Stimulated activated CD8-positive, alpha-beta memory T cell treated with anti-CD3 and anti-CD28 coated beads, Interleukin-2, amount 100 ng/mL, for 48 hours (primary cell): ENCODE results near the gene ODF2.
"Not testable (repeated sequence)": the region's sequence is repeated elsewhere in the genome, so short reads cannot be mapped to it uniquely, and the experiment has no call there.

Experiments
- DNase-seq, 2 donors: peaks; one replicate each; pipeline ENCODE4 v3.0.0-alpha.2; 2020; ENCODE audit warnings: low read depth in 2 of 2

ODF2 gene

DNA sequence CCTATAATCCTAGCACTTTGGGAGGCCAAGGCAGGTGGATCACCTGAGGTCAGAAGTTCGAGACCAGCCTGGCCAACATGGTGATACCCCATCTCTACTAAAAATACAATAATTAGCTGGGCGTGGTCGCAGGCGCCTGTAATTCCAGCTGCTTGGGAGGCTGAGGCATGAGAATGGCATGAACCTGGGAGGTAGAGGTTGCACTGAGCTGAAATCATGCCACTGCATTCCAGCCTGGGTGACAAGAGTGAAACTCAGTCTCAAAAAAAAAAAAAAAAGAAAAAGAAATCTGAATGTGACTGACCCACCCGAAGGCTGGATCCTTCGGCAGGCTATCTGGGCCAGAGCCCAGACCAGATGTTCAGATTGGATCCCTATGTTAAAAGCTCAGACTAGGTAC, 32.5 kb upstream of the ODF2 start:
- not testable (repeated sequence) for DNase-seq

DNA sequence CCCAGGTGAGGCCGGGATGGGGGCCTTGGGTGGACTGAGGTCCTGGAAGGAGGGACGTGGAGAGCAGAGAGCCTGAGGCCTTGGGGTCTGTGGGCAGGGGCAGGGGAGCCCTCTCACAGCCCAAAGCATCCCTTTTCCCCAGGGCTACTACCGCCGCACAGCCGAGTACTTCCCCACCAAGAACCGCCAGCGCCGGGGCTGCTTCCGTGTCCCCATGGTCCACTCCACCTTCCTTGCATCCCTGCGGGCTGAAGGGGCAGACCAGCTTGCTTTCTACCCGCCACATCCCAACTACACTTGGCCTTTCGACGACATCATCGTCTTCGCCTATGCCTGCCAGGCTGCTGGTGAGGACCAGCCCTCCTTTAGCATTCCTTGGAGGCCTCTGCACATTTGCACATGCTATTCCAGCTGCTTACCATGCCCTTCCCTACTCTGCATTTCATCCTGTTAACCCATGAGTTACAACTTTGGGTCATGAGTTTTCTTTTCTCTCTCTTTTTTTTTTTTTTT, 31.5 kb upstream of the ODF2 start:
- no peak for DNase-seq

DNA sequence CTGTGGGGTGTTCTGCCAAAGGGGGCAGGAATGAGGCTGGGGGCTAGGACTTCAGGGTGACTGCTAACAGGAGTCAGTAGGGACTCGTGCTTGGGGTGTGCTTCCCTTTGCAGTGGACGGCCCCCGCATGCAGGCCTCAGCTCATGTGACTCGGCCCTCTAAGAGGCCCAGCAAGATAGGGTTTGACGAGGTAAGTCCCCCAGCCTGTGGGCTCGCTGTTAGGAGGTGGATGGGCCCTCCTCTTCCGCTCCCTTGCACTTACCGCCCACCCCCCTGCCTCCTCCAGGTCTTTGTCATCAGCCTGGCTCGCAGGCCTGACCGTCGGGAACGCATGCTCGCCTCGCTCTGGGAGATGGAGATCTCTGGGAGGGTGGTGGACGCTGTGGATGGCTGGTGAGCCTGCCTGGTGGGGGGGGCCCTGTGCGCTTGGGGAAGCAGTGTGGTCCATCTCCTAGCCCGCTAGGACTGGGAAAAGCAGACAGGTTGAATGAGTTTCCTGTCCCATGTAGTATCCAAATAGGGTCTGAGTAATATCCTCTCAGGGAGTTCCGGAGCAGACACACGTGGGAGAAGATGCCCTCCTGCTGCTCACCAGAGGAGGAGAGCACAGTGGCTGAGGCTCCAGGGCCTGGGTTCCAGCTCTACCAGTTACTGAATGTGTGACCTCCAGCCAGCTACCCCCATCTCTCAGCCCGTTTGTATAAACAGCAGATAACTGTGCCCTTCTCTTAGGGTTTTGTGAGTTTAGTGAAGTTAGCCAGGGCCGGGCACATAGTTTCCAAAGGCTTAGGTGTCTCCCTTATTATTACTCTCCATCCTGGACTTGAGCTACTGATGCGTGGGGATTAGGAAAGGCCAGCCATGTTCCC, 26.9 kb upstream of the ODF2 start:
- DNase-seq = no peak

DNA sequence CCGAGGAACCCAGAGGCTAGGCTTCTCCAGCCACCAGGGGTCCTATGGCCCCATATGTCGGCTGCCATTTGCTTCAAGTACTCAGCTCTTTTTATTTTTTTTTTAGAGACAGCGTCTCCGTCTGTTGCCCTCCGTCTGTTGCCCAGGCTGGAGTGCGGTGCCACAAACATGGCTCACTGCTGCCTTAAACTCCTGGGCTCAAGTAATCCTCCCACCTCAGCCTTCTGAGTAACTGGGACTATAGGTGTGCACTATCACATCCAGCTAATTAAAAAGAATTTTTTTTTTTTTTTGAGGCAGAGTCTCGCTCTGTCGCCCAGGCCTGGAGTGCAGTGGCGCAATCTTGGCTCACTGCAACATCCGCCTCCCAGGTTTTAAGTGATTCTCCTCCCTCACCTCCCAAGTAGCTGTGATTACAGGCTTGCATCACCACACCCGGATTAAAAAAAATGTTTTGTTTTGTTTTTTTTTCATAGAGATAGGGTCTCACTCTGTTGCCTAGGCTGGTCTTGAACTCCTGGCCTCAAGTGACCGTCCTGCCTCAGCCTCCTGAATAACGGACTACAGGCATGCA, 26.2 kb upstream of the ODF2 start:
- DNase-seq = no peak

DNA sequence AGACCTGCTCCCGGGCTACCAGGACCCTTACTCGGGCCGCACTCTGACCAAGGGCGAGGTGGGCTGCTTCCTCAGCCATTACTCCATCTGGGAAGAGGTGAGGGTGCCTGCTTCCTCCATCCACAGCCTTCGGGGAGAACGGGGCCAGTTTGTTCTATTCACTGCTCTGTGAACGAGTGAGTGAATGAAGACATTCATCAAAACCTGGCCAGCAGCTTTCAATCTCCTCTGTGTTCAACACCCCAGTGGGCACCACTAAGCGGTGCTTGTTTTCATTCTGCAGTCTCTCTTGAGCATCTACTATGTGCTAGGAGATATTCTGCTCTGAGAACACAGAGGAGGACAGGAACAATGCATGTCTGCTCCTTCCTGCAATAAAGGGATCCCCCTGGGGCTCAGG, 24.6 kb upstream of the ODF2 start:
- DNase-seq = no peak

DNA sequence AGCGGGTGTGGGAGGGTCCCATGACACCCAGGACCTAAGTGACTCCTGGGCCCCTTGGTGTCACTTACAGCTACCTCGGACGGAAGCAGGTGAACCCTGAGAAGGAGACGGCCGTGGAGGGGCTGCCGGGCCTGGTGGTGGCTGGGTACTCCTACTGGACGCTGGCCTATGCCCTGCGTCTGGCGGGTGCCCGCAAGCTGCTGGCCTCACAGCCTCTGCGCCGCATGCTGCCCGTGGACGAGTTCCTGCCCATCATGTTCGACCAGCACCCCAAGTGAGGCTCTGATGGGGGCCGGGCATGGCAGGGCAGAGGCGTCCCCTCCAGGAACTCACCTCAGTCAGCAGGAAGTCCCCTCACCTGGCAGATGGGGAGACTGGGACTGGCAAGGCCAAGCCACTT, 21.5 kb upstream of the ODF2 start:
- DNase-seq = no peak

DNA sequence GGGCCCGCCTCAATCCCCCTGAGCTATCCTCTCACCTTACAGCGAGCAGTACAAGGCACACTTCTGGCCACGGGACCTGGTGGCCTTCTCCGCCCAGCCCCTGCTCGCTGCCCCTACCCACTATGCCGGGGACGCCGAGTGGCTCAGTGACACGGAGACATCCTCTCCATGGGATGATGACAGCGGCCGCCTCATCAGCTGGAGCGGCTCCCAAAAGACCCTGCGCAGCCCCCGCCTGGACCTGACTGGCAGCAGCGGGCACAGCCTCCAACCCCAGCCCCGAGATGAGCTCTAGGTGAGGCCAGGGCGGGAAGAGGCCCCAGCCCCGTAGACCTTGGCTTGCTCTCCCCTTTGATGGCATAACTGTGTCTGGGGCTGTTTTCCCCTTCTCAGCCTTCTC, 20.2 kb upstream of the ODF2 start:
- no peak for DNase-seq

DNA sequence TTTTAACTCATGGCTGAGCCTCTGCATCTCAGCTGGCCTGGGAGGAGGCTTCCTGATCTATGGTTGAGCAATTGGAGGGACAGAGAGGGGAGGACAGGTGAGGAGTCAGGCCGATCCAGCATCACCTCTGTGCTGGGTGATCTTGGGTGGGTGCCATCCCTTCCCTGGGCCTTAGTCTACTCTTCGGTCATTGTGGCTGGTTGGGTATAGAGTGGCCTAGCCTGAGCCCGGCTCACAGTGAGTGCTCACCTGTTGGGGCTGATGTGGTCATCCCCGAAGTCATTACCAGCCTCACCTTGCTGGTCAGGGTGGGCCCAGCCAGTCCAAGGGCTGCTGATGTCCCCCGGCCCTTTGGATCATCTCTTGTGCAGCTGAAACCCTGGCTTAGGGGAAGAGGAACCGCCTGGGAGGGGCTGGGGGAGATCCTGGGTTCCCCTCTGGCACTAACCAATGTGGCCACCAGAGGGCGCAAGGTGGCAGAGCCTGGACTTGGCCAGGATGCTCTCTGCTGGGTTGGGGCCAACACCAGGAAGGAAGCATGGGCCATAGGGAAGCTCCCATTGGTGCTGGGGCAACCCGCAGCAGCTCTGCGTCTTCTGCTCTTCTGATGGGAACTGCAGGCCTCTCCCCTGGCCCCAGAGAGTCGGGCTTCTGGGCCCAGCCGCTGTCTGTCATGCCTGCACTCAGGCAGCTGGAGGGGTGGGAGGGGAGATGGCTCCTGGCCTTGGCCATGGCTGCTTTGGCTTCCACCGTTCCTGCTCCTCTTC, 17.3 kb upstream of the ODF2 start:
- DNase-seq = peak; percentile 77 to 83

DNA sequence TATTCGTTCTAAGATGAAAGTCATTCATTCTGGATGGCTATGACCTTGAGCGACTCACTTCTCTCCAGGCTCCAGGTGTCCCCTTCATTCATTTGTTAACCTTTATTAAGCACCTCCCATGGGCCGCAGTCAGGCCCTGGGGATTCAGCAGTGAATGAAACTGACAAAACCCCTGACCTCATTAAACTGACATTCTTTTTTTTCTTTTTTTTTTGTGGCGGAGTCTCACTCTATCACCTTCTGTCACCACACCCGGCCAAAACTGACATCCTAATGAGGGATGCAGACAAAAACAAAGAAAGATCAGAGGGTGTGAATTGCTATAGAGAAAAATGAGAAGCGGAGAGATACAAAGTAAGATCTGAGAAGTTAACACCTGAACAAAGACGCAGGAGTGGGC, 16.5 kb upstream of the ODF2 start:
- no peak for DNase-seq

DNA sequence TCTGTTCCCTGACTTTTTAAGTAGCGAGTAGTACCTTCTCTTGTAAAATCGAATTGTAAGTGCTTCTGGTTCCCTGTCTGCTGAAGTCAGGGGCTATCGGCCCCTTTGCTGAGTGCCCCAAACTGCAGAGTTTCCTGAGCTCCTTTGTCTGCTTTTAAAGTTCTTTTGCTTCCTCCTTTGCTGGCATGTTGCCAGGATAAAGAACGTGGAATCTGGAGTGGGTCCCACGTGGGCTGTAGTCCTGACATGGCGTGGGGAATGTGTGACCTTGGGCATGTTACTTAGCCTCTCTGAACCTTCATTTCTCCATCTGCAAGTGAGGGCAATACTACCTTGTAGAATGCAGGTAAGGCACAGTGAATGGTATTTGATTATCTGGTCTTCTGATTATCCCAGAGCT, 13.7 kb upstream of the ODF2 start:
- no peak for DNase-seq

DNA sequence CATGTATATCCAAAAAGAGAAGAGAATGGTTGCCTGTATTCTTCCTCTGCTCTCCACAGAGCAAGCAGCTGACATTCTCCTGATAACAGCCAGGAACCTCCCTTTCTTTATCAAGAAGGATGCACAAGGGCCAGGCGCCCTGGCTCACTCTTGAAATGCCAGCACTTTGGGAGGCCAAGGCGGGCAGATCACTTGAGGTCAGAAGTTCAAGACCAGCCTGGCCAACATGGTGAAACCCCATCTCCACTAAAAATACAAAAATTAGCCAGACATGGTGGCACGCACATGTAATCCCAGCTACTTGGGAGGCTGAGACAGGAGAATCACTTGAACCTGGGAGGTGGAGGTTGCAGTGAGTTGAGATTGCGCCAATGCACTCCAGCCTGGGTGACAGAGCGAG, 9.3 kb upstream of the ODF2 start:
- not testable (repeated sequence) for DNase-seq

DNA sequence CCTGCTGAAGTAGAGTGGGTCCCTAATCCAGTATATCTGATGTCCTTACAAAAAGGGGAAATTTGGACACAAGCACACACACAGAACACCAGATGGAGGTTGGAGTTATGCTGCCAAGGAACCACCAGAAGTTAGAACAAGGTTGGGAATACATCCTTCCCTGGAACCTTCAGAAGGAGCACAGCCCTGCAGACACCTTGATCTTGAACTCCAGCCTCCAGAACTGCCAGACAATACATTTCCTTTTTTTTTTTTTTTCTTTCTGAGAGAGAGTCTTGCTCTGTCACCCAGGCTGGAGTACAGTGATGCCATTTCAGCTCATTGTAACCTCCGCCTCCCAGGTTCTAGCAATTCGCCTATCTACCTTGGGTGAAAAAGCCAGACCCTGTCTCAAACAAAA, 7.1 kb upstream of the ODF2 start:
- DNase-seq = no peak

DNA sequence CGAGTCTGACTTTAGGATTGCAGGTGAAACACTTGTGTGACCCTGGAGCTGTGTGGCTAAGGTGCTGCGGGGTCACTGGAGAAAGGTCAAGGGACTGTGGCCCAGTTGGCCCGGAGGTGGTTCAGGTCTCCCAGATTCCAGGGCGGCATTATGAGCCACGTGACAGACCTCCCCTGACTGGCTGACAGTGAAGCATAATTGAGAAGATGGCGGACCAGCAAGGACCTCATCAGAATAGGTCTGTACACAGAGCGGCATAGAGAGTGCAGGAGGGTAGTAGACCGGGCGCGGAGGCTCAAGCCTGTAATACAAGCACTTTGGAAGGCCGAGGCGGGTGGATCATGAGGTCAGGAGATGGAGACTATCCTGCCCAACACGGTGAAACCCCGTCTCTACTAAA, 815 bp upstream of the ODF2 start:
- DNase-seq = no peak

DNA sequence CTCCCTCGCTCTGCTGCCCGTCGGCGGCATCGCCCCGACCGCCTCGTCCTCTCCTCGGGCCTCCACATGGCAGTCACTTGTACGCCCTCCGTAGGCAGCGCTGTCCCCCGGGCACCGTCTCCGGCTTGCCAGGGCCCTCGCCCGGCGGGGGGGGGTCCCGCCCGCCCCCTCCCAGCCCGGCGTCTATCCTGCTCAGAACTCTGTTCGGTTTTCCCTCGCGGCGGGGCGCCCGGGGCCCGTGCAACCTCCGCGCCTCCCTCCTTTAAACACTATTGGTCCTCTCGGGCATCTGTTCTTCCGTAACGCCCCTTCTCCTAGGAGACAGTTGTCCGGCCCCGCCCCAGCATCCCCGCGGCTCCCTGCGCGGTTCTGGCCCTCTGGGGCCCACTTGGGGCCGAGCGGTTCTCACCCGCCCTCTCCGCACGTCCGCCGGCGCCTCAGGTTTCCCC, 831 bp downstream of the ODF2 start:
- peak; percentile 58 to 64 for DNase-seq

DNA sequence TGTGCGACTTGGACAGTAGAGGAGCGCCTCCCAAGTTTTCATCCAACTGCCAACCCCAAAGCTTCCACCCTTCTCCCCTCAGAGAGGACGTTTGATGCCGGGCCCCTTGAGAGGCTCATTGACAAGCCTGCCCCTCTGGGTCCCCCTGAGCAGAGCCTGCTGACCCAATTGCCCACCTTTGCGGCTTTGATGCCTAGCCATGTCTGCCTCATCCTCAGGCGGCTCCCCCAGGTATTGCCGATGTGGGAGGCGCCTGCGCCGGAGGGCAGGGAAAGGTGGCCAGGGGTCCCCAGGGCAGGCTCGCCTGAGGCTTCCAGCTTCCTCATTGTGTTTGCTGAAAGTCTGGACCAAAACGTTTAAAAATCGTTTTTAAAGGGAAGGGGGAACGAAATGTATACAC, 1.4 kb downstream of the ODF2 start:
- DNase-seq = no peak

DNA sequence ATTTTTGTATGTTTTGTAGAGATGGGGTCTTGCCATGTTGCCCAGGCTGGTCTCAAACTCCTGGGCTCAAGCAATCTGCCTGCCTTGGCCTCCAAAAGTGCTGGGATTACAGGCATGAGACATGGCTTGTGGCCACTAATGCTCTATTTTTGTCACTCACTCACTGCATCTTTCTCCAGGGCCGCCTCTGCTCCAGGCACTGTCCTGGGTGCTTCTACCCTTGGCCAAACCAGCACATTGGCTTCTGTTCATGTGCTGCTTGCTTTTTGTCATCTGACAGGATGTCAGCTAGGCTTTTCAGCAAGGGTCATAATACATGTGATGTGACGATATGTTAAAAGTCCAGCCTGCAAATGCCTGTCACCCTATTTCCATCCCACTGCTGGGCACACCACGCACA, 3.2 kb downstream of the ODF2 start:
- DNase-seq = no peak

DNA sequence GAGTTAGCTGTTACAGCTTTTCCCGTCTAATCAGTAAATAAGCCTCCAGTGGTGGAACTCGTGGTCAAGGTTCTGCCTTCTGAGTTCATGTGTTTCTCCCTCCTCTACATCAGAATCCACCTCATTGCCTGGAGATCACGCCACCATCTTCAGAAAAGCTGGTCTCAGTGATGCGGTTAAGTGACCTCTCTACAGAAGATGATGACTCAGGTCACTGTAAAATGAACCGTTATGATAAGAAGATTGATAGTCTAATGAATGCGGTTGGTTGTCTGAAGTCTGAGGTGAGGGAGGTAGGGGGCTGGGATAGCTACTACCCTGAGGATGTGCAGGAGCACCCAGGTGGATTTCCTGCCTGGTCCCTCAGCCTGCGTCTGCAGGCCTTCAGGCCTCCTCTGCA, 13.3 kb downstream of the ODF2 start:
- no peak for DNase-seq

DNA sequence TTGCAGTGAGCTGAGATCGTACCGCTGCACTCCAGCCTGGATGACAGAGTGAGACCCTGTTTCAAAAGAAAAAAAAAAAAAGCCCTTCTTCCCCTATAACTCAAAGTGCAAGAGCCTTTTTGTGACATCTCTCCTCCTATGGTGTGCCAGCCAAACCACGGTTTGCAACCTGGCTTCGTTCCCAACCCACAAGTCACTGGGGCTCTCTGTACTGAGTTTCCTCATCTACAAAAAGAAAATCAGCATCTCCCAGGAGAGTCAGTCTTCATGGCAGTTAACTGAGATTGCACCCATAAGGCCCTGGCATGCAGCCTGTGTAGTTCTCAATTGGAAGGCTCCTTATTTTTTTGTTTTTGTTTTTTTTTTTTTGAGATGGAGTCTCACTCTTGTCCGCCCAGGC, 14.8 kb downstream of the ODF2 start:
- no peak for DNase-seq

DNA sequence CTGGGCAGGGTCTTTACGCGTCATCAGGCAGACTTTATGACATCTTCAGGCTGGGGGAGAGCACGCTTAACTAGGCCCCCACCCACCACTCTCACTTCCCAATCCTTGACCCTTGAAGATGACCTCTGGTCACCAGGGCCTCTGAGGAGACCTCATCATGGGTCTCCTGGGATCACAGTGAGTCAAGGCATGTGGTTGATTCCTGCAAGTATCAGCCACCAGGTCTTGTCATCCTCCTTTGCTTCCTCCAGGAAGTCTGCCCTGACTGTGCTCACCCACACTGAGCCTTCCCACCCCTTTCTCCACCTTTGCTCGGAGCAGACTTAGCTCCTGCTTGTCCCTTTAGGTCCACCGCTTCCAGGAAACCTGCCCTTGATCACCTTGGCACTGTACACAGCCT, 17.3 kb downstream of the ODF2 start:
- no peak for DNase-seq

DNA sequence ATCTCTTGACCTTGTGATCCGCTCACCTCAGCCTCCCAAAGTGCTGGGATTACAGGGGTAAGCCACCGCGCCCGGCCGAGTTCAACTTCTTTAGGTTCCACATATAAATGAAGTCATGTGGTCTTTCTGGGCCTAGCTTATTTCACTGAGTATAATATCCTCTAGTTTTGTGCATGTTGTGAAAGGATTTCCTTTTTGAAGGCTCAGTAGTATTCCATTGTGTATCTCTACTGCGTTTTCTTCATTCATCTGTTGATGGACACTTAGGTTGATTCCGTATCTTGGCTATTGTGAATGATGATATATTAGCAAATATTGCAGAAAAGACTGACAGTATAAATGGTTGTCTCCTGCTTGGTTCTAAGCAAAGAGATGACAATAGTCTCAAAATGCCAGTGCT, 20.1 kb downstream of the ODF2 start:
- no peak for DNase-seq

DNA sequence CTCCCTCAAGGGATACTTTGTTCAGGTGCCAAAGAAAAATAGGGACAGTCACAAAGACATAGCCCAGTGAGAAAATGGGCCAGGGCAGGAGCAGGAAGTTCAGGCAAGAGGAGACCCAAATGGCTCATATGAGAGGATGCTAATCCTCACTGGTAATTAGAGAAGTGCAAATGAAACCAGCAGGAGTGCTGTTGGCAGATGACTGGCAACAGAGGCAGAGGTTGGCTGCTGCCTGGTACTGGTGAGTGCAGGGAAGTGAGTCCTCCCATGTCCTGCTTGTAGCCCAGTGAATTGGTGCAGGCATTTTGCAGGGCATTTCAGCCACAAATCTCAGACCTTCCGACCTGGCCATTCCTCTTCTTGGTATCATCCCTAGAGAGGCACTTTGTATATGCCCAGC, 23.5 kb downstream of the ODF2 start:
- no peak for DNase-seq

DNA sequence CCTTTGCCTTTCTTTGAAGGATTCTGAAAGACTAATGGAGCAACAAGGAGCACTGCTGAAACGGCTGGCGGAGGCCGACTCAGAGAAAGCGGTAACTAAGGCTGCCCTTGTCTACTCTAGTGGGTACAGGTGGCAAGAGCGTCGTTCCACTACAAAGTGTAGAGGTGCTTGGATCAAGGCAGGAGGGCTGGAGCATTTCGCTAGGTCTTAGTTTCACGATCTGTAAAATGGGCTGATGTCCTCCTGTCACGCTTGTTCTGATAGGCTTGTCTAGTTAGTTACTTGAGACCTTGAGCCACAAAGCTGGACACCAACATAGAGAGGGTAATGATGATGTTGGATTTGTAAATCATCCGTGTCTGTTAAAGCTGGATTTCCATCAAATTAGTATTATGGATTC, 25.8 kb downstream of the ODF2 start:
- DNase-seq = no peak

DNA sequence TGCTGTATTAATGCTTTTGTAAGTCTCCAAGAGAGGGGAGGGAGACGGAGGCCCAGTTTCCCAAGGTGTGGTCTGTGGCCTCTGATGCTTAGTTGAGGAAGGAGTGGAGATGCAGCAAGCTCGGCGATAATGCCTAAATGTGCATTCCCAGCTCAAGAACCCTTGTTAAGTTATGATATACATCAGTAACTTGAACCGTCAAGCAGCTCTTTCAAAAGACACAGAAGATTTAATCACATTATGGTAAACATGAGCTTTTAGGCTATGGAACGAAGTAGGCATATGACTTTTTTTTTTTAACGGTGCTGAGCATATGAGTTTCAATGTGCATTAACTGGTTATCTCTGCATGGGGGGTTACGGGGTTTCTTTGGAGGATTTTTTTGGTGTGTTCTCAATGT, 26.4 kb downstream of the ODF2 start:
- DNase-seq = no peak
